Esophagus mucosa (tissue), 1 donor: ENCODE measurements around the gene TSGA10IP. TPM values are rescaled to one million over a fixed set of nuclear protein-coding genes. Genes with fewer than 3 reads are reported as not detected.

Source experiments
- ATAC-seq: fragments of 200-7000 bp; cut with Tn5 transposase; one replicate; pipeline ENCODE4 v1.9.1; 2020
- total RNA-seq: library from RNA; stranded (reverse); gene quantifications from one replicate; pipeline ENCODE4 v1.2.4, GENCODE V29; 2023
- donor health status: DM: yes; HTN: yes; CAD: no.

The TSGA10IP gene
- total RNA-seq, 1 donor from 2014 or later, result not detected

- ATAC-seq, result no peak
These were observed 32.5 kb downstream of the TSGA10IP start for GRCh38 chr11:65977621-65978390.

DNA sequence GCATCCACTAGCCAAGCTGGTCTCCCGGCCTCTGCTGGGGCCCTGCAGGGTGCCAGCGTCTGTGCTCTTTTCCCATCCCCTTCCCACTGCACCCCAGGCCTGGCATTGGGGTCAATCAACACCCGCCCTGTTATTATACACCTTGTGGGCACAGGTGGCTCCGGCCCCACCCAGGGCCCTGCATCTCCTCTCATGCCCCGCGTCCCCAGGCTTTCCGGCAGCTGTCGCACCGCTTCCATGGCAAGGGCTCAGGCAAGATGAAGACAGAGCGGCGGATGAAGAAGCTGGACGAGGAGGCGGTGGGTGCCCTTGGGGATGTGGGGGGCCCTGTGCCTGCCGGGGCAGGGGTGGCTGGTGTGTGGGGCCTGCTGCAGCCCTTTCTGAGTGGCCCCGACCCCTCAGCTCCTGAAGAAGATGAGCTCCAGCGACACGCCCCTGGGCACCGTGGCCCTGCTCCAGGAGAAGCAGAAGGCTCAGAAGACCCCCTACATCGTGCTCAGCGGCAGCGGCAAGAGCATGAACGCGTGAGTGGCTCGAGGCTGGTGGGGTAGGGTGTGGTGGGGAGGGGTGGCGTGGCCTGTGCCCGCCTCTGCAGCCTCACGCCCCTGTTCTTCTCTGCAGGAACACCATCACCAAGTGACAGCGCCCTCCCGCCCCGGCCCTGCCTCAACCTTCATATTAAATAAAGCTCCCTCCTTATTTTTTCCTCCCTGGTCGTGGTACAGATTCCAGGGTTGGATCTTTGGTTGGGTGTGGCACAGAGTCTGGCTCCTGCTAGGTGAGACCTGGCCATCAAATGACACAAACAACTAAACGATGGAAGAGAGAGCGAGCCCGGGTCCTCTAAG is 33.3 kb downstream of the TSGA10IP start:
- no peak for ATAC-seq

GRCh38 chr11:65979261-65979759 is 34.0 kb downstream of the TSGA10IP start:
- ATAC-seq, result no peak

- no peak for ATAC-seq
These were observed 35.9 kb downstream of the TSGA10IP start for GRCh38 chr11:65981101-65981740.

DNA sequence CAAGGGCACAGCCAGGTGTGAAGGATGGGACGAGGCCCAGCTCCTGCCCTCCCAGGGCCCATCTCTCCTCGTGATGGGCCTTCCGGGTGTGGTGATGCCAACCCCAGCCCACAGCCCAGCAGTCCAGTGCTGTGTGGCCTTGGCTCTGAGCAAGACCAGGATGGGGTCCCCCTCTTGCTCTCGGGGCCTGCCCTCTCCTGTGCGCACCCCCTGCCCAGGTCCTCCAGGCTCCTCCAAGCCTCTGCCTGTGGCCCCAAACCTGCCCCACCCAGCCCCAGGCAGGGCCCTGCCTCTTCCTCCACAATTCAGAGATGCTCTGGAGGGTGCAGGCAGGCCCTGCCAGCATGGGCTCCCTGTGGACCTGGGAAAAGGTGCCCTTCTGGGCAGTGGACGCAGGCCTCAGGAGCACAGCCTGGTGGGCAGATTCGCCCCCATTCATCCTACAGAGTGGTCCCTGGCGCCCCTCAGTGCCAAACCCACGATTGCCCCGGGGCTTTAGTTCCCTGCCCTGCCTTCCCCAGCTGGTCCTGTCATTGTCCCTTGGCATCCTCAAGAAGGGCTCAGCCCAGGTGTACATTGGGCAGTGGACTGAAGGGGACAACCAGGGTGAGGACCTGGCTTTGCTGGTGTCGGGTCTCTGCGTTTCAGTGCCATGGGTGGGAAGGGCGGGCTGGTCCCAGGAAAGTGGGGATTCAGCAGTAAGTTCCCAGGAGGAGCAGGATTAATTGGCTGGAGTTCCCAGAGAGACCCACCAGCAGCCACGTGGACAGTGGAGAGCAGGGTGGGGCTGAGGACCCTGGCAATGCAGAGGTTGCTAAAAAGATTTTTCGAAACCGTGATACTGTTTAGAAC is 36.9 kb downstream of the TSGA10IP start:
- peak; percentile 13 for ATAC-seq

GRCh38 chr11:65982824-65983588 is 37.7 kb downstream of the TSGA10IP start:
- ATAC-seq, result no peak

DNA sequence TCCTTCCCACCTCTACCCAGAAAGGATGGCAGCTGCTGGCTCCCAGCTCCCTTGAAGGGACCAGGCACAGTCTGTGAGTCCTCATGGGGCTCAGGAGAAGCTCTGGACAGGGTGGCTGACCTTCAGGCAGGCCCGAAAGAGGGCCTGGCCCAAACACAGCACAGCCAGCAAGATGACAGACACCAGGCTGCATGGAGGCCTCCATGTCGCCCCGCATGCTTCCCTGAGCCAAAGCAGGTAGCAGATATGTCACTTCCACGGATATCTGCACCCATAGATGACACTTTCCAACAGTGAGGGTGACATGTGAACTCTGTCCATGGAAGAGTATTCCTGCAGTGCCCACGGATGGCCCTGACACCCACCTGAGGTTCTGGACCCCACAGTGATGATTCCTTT is 38.3 kb downstream of the TSGA10IP start:
- ATAC-seq, result no peak

DNA sequence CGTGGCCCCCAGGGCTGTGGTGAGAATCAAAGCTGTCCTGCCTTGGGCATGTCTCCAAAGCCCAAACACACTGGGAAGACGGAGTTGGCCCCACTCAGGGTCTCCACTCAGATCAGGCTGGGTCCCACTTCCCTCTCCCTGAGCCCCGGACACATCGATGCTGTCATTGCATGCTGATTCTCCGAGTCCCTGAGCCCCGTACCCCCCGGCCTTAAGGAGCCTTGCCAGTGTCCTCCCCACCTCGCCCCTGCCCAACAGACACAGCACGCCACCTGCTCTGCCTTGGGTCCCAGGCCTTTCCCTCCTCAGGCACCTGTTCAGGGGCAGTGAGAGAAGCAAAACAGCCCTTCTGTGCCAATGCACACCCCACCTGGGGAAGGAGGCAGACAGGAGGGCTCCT is 42.1 kb downstream of the TSGA10IP start:
- no peak for ATAC-seq

- ATAC-seq, result peak; percentile 96
These were observed 43.7 kb downstream of the TSGA10IP start for GRCh38 chr11:65988791-65989592.

GRCh38 chr11:65992056-65992455 is 46.8 kb downstream of the TSGA10IP start:
- no peak for ATAC-seq

- no peak for ATAC-seq
These were observed 52.0 kb downstream of the TSGA10IP start for GRCh38 chr11:65997286-65997685.

GRCh38 chr11:66001942-66002647 is 56.8 kb downstream of the TSGA10IP start, which contains the start of the genes BANF1 and EIF1AD:
Gene BANF1 (plus strand): TSS chr11:66002503. CDS start chr11:66003251, 748 bp downstream.
Gene EIF1AD (minus strand): TSS chr11:66002157. CDS start chr11:66000389, 1,768 bp downstream.
- peak; percentile 92 for ATAC-seq

- peak; percentile 75 for ATAC-seq
These were observed 57.5 kb downstream of the TSGA10IP start for GRCh38 chr11:66002648-66003225.

DNA sequence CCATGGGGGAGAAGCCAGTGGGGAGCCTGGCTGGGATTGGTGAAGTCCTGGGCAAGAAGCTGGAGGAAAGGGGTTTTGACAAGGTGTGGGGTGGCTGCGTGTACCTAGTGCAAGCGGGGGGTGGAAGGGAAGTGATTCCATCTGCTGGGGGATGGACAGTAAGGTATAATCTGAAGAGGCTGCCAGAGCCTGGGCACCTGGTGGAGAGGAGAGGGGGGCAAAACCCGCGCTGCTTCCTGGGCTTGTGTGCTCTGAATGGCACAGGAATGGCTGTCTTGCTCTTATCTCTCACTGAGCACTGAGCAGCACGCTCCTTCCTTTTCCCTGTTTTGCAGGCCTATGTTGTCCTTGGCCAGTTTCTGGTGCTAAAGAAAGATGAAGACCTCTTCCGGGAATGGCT is 58.0 kb downstream of the TSGA10IP start:
- no peak for ATAC-seq

- ATAC-seq, result no peak
These were observed 58.9 kb downstream of the TSGA10IP start for GRCh38 chr11:66004186-66004585.

- ATAC-seq, result no peak
These were observed 61.0 kb downstream of the TSGA10IP start for GRCh38 chr11:66006134-66006890.

DNA sequence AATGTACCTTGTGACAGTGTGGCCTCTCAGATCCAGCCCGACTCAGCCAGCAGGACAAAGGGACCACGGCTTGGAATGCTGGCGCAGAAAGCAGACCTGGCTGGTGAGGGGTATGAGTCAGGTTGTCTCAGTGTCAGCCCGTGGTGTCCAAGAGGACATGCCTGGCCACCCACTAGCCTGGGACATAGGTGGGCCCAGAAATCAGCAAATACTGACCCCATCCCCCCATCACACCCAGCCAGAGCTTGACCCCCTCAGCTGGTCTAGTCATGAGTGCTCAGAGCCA is 61.6 kb downstream of the TSGA10IP start:
- ATAC-seq, result no peak

- ATAC-seq, result no peak
These were observed 61.9 kb downstream of the TSGA10IP start for GRCh38 chr11:66007201-66007634.

- ATAC-seq, result no peak
These were observed 62.8 kb downstream of the TSGA10IP start for GRCh38 chr11:66008095-66008467.
